HFF-Myc (cell line): ENCODE measurements around the gene PLSCR1.
A peak's percentile ranks its signal among the peaks of the same experiment; 100 is the strongest.

Experiments used
- DNase-seq: peaks from one replicate; pipeline ENCODE4 v3.0.0-alpha.2; 2011; ENCODE audit warnings: low read depth; ENCODE audit errors: extremely low read depth
- H3K4me3 ChIP-seq: replicated peaks from 2 replicates; pipeline ENCODE4 v1.5.1; 2011; ENCODE audit warnings: low read depth, mild to moderate bottlenecking, control low read depth, low read length
- TF ChIP-seq, protein P1 (sequence below): IDR thresholded peaks from 2 replicates; pipeline ENCODE4 v1.5.1; 2012; ENCODE audit warnings: mild to moderate bottlenecking, low read depth, low read length, control low read depth; ENCODE audit errors: missing control alignments

PLSCR1 gene

GRCh38 chr3:146550743-146551510 lies 6.5 kb upstream of the PLSCR1 start:
- no peak overlapping the region for H3K4me3 ChIP-seq
- TF ChIP-seq, protein P1, sequence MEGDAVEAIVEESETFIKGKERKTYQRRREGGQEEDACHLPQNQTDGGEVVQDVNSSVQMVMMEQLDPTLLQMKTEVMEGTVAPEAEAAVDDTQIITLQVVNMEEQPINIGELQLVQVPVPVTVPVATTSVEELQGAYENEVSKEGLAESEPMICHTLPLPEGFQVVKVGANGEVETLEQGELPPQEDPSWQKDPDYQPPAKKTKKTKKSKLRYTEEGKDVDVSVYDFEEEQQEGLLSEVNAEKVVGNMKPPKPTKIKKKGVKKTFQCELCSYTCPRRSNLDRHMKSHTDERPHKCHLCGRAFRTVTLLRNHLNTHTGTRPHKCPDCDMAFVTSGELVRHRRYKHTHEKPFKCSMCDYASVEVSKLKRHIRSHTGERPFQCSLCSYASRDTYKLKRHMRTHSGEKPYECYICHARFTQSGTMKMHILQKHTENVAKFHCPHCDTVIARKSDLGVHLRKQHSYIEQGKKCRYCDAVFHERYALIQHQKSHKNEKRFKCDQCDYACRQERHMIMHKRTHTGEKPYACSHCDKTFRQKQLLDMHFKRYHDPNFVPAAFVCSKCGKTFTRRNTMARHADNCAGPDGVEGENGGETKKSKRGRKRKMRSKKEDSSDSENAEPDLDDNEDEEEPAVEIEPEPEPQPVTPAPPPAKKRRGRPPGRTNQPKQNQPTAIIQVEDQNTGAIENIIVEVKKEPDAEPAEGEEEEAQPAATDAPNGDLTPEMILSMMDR = no peak
- DNase-seq = peak; percentile 54

GRCh38 chr3:146550070-146550615 lies 5.7 kb upstream of the PLSCR1 start:
- TF ChIP-seq, protein P1 = no peak
- no peak for DNase-seq
- H3K4me3 ChIP-seq = no peak overlapping the region

- TF ChIP-seq, protein P1 = no peak
- H3K4me3 ChIP-seq = no peak overlapping the region
- no peak for DNase-seq
Observed at GRCh38 chr3:146547235-146547835, 2.9 kb upstream of the PLSCR1 start.

- TF ChIP-seq, protein P1 = no peak
- no peak overlapping the region for H3K4me3 ChIP-seq
- no peak for DNase-seq
Observed at GRCh38 chr3:146546366-146546965, 2.1 kb upstream of the PLSCR1 start.

DNA sequence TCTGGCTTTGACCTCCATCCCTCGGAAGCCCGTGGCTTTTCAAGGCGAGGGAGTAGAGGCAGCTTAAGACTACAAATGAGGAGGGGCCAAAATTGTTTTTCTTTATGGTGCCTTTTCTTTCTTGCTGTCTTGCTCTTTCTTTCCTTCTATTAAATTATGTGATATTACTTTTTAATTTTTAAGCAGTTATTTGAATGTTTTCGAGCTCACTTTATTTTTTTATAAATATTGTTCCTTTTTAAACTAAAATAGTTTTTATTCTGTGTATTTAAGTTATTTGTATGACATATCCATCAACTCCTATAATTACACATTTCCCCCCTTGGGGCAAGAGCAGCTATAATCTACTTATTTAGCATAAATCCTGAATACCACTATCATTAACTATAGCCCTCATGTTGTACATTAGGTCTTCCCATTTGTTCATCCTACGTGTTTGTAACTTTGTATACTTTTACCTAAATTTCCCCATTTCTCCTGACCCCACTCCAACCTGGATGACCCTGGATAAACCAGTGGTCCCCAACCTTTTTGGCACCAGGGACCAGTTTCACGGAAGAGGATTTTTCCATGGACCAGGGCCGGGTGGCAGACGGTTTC lies 622 bp upstream of the PLSCR1 start:
- TF ChIP-seq, protein P1 = no peak
- peak overlapping the region; percentile 83 for H3K4me3 ChIP-seq
- no peak for DNase-seq

DNA sequence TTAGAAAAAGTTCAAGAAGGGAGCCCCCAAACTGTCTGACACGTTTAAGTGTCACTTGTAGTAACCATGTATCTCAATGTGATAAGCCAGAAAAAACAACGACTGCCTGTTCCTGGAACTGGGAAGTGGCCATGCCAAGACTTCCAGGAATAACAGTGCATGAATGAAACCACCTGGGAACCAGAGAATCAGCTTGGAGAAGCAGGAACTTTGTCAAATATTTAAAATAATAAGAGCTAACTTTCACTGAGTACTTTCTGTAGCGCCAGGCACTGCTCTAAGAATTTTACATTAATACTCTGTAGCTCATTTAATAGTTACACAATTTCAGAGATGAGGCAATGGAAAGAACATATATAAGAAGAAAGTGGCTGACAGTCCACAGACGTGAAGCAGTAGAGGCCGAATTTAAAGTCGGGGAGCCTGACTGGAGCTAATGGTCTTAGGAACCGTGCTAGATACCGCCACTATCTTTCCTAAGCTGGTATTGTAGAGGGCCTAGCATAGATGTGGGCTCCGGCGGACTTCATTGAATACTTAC lies 876 bp downstream of the PLSCR1 start:
- peak overlapping the region; percentile 83 for H3K4me3 ChIP-seq
- no peak for DNase-seq
- TF ChIP-seq, protein P1 = no peak
